Testis (tissue), 2 donors: ENCODE measurements around the gene IL1RAPL1.

Experiments used
- POLR2A ChIP-seq: fragments of 450-650 bp; IDR thresholded peaks from one replicate; pipeline ENCODE4 v1.6.1; 2017; ENCODE audit warnings: antibody characterized with exemption, mild to moderate bottlenecking, moderate library complexity
- TF ChIP-seq, protein P1 (sequence below), 3 experiments: fragments of 450-650 bp in 2 of 3; fragments of 200-600 bp in 1 of 3; sonication (generic) in 1 of 3; IDR thresholded peaks; one replicate each; pipeline ENCODE4 v1.5.1; 2016 to 2019; ENCODE audit warnings: antibody characterized with exemption in 3 of 3, mild to moderate bottlenecking in 2 of 3, moderate library complexity in 1 of 3

DNA sequence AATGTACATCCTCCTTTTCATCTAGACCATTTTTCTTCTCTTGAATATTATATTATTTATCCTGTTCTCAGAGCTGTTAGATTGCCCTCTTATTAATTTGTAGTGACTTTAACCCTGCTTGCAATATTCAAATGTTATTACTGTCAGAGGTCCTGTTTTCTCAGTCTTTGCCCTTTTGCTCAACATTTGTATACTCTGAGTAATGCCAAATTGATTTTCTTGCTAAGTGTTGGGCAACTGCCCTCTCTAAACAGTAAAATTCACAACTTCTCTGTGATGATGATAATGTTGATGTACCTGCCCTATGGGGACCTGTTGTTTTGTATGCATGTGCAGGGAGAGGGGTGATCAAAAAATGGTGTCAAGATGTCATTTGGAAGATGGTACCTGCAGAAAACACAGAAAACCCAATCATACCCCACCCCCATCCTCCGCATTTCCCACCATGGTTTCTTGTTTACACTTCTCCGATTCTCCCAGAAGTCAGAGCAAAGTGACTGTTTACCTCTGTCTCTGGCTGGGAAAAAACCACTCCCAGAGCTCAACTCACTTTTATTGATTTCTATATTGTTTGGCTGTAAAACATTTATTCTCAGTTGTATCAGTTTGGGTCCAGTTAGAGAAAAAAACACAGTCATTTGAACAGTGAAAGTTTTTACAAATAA lies 694.0 kb downstream of the IL1RAPL1 start:
- TF ChIP-seq, protein P1, sequence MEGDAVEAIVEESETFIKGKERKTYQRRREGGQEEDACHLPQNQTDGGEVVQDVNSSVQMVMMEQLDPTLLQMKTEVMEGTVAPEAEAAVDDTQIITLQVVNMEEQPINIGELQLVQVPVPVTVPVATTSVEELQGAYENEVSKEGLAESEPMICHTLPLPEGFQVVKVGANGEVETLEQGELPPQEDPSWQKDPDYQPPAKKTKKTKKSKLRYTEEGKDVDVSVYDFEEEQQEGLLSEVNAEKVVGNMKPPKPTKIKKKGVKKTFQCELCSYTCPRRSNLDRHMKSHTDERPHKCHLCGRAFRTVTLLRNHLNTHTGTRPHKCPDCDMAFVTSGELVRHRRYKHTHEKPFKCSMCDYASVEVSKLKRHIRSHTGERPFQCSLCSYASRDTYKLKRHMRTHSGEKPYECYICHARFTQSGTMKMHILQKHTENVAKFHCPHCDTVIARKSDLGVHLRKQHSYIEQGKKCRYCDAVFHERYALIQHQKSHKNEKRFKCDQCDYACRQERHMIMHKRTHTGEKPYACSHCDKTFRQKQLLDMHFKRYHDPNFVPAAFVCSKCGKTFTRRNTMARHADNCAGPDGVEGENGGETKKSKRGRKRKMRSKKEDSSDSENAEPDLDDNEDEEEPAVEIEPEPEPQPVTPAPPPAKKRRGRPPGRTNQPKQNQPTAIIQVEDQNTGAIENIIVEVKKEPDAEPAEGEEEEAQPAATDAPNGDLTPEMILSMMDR (IDR thresholded peaks at IDR 0.05): no peak
- TF ChIP-seq POLR2A: no peak
